Measurements from ENCODE around the gene PLEKHG2. TPM values are rescaled to one million over a fixed set of nuclear protein-coding genes. Genes with fewer than 3 reads are reported as not detected.

PLEKHG2 gene
- total and polyA plus RNA-seq, 9 of the 15 experiments (the other 6 are each of a cell fraction or from before 2014, with no cell fraction given) = 0.98 to 45.7 (median 9.8) TPM

- TF ChIP-seq PHB2 (IDR thresholded peaks at IDR 0.05; ENCODE audit: low read depth) = no peak
- no peak for TF ChIP-seq ZNF655 (CRISPR knock-in tag; IDR thresholded peaks at IDR 0.05)
- TF ChIP-seq SMAD1 (IDR thresholded peaks at IDR 0.05; ENCODE audit: low read depth, low read length, partially characterized antibody) = no peak
- peak; percentile 76 for TF ChIP-seq TARDBP (IDR thresholded peaks at IDR 0.05)
- no peak for TF ChIP-seq HOXB6 (CRISPR knock-in tag; IDR thresholded peaks at IDR 0.05; ENCODE audit: borderline replicate concordance)
- TF ChIP-seq MTA2 (IDR thresholded peaks at IDR 0.05; ENCODE audit: low read depth) = no peak
- TF ChIP-seq CGGBP1 (CRISPR knock-in tag; IDR thresholded peaks at IDR 0.05) = no peak
- peak; percentile 83 for TF ChIP-seq LCOR (CRISPR knock-in tag; IDR thresholded peaks at IDR 0.05)
- no peak for TF ChIP-seq CHD7 (IDR thresholded peaks at IDR 0.05; ENCODE audit: low read depth, low read length)
- TF ChIP-seq TEAD1 (CRISPR knock-in tag; IDR thresholded peaks at IDR 0.05) = peak; percentile 5 to 83; a peak in 2 of 4 replicates
- TF ChIP-seq ELF1 (tag; IDR thresholded peaks at IDR 0.05) = peak; percentile 93
- no peak for TF ChIP-seq TCF7L2 (IDR thresholded peaks at IDR 0.05; ENCODE audit: low read depth, low read length)
Measured at GRCh38 chr19:39412100-39412866, at the start of gene PLEKHG2 (continued).
